GM23248 (cell line): Measurements from ENCODE around the gene FAM118B. TPM values are rescaled to one million over a fixed set of nuclear protein-coding genes. Genes with fewer than 3 reads are reported as not detected.
A peak's percentile ranks its signal among the peaks of the same experiment; 100 is the strongest.

Experiments used
- DNase-seq: peaks from one replicate; pipeline ENCODE4 v3.0.0-alpha.2; 2015
- H2AFZ ChIP-seq: fragments of 200-600 bp; sonication (generic); 2 replicates; pipeline ENCODE4 v1.6.1; 2016; ENCODE audit warnings: antibody characterized with exemption
- H3F3A ChIP-seq: fragments of 200-600 bp; sonication (generic); 2 replicates; pipeline ENCODE4 v1.6.1; 2016; ENCODE audit warnings: mild to moderate bottlenecking, antibody characterized with exemption, mixed run types; ENCODE audit not compliant: insufficient read depth
- H3K27ac ChIP-seq: fragments of 200-600 bp; sonication (generic); 2 replicates; pipeline ENCODE4 v1.5.1; 2016; ENCODE audit warnings: mild to moderate bottlenecking
- H3K27me3 ChIP-seq: fragments of 200-600 bp; sonication (generic); replicated peaks from 2 replicates; pipeline ENCODE4 v1.6.1; 2016; ENCODE audit warnings: mild to moderate bottlenecking; ENCODE audit not compliant: insufficient read depth
- H3K36me3 ChIP-seq: fragments of 200-600 bp; sonication (generic); 2 replicates; pipeline ENCODE4 v1.6.1; 2016; ENCODE audit warnings: low read depth, mild to moderate bottlenecking
- H3K4me1 ChIP-seq: fragments of 200-600 bp; sonication (generic); 2 replicates; pipeline ENCODE4 v1.6.1; 2016; ENCODE audit warnings: mild to moderate bottlenecking; ENCODE audit not compliant: insufficient read depth
- H3K4me2 ChIP-seq: fragments of 200-600 bp; sonication (generic); one replicate; pipeline ENCODE4 v1.6.1; 2016; ENCODE audit warnings: mild to moderate bottlenecking; ENCODE audit not compliant: unreplicated experiment
- H3K4me3 ChIP-seq: fragments of 200-600 bp; sonication (generic); 2 replicates; pipeline ENCODE4 v1.5.1; 2016; ENCODE audit warnings: mild to moderate bottlenecking
- H3K79me2 ChIP-seq: fragments of 200-600 bp; sonication (generic); 2 replicates; pipeline ENCODE4 v1.6.1; 2016; ENCODE audit warnings: mild to moderate bottlenecking; ENCODE audit not compliant: insufficient read depth
- H3K9ac ChIP-seq: fragments of 200-600 bp; sonication (generic); 2 replicates; pipeline ENCODE4 v1.6.1; 2016; ENCODE audit warnings: mild to moderate bottlenecking
- H3K9me2 ChIP-seq: fragments of 200-600 bp; sonication (generic); 2 replicates; pipeline ENCODE4 v1.6.1; 2016; ENCODE audit warnings: mixed run types, mild to moderate bottlenecking, moderate library complexity; ENCODE audit not compliant: insufficient read depth
- H3K9me3 ChIP-seq: fragments of 200-600 bp; sonication (generic); one replicate; pipeline ENCODE4 v1.6.1; 2017; ENCODE audit warnings: low read depth
- H4K20me1 ChIP-seq: fragments of 200-600 bp; sonication (generic); 2 replicates; pipeline ENCODE4 v1.6.0; 2016; ENCODE audit not compliant: insufficient read depth
- EZH2 ChIP-seq: fragments of 200-600 bp; sonication (generic); IDR thresholded peaks from 2 replicates; pipeline ENCODE4 v1.6.1; 2018; ENCODE audit warnings: antibody characterized with exemption, mild to moderate bottlenecking; ENCODE audit not compliant: insufficient read depth, poor library complexity, severe bottlenecking
- EZH2phosphoT487 ChIP-seq: fragments of 200-600 bp; sonication (generic); IDR thresholded peaks from 2 replicates; pipeline ENCODE4 v1.6.1; 2018; ENCODE audit warnings: antibody characterized with exemption, moderate library complexity, mild to moderate bottlenecking, low read depth; ENCODE audit not compliant: insufficient read depth
- WGBS, 2 experiments: methylation state at CpG; one replicate each; pipeline ENCODE4 v1.1.6; 2015 to 2017; ENCODE audit warnings: low lambda C conversion rate in 2 of 2, low coverage in 1 of 2; ENCODE audit errors: missing lambda C conversion rate in 2 of 2; 5-methylcytosine and 5-hydroxymethylcytosine counted together
- in situ Hi-C: fragments of 300-500 bp; cut with MboI; formaldehyde crosslinking; loops from 2 replicates; pipeline ENCODE4 v1.15.0; 2020
- polyA plus RNA-seq: library from polyadenylated mRNA; unstranded; fragments of >200 nt; fragmentation: Nextera tagmentation; extraction: Ambion mirVana; gene quantifications from 2 replicates; pipeline ENCODE4 v1.2.1, GENCODE V29; 2016
- total RNA-seq: library from RNA; depleted of rRNA; stranded (reverse); fragments of >200 nt; shearing (Covaris generic); gene quantifications from 2 replicates; pipeline ENCODE4 v1.2.3, GENCODE V29; 2014

Gene FAM118B
- total and polyA plus RNA-seq, 2 experiments from 2014 or later = 23.1 to 30.5 TPM

DNA sequence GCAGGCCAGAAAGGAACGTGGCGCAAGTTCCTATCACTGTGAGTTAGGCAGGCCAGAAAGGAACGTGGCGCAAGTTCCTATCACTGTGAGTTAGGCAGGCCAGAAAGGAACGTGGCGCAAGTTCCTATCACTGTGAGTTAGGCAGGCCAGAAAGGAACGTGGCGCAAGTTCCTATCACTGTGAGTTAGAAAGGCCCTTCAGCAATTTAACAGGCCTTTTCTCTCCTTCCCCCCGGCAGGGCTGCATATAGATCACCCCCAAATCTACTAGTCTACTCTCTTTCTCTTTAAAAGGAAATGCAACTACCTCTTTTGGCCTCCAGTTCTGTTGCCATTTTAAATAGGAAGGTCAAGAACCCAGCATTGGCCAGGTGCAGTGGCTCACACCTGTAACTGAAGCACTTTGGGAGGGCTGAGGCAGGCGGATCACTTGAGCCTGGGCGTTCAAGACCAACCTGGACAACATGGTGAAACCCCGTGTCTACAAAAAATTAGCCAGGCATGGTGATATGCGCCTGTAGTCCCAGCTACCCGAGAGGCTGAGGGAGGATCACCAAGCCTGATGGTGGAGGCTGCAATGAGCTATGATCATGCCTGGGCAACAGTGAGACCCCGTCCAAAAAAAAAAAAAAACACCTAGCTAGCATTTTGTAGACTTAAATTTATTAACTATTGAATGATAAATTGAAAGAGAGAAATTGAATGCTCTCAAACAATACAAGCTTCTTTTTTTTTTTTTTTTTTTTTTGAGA, 14.9 kb downstream of the FAM118B start:
- DNase-seq = no peak
- peaks cover 66% of the 10 kb centered on the region for H3K79me2 ChIP-seq
- in situ Hi-C loops = no loop called here

DNA sequence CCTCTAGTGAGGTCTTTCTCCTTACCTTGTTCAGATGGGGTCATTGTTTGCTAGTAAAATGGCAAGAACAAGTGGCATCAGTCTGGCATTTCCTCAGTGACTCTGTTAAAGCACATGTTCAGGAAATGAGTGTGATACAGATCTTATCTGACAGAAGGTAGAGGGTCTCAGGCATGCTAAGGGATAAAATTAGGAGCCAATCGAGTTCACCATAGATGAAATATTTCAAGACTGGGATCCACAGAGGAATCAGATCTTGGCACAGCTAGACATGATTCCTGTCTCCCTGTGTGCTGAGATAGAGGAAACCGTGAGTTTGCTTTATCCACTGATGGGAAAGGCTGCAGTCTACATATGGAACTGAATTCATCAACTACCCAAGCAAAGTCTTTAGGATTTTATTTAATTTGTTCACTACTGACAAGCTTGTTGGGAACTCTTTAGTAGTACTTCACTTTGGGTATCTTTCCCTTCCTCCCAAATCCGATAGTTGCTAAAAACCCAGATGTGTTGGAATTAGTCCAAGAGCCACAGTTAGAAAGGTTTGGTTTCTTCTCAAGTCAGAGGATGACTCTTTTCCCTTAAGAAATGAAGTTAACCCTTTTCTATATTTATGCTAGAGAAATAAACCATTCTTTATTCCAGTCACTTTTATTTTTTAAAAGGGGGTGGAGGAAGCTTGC, 18.4 kb downstream of the FAM118B start:
- Histone ChIP-seq H2AFZ (no peak overlapping the region), H4K20me1 (no peaks in the 10 kb centered on the region), H3K27me3 (no peaks in the 10 kb centered on the region), H3K4me2 (no peak overlapping the region), H3K9ac (no peak overlapping the region), H3K4me3 (no peak overlapping the region), H3K36me3 (no peaks in the 10 kb centered on the region), H3K79me2 (peaks cover 41% of the 10 kb centered on the region), H3K9me3 (no peaks in the 10 kb centered on the region), H3K9me2 (no peaks in the 10 kb centered on the region), H3K27ac (no peak overlapping the region), H3F3A (0 out of 2 replicates have a peak, but pooled peaks cover 5% of the 10 kb centered on the region), H3K4me1 (no peaks in the 10 kb centered on the region)
- TF ChIP-seq EZH2 (no peak), EZH2phosphoT487 (no peak)
- WGBS, 2 experiments = 41 to 47% methylated on average over 3 of the region's 3 CpGs
- in situ Hi-C loops = no loop called here
- peak; percentile 12 for DNase-seq

More for the DNA sequence above, 14.9 kb downstream of the FAM118B start:
- H4K20me1 ChIP-seq = no peaks in the 10 kb centered on the region
- TF ChIP-seq EZH2 (no peak), EZH2phosphoT487 (no peak)
- WGBS, 2 experiments = 86 to 93% methylated on average over 7 to 11 of the region's 15 CpGs
- H3K9me2 ChIP-seq = no peaks in the 10 kb centered on the region
- H2AFZ ChIP-seq = no peak overlapping the region
- no peaks in the 10 kb centered on the region for H3K27me3 ChIP-seq
- H3K4me3 ChIP-seq = no peak overlapping the region
- no peaks in the 10 kb centered on the region for H3K9me3 ChIP-seq
- no peak overlapping the region for H3K4me2 ChIP-seq
- no peaks in the 10 kb centered on the region for H3K4me1 ChIP-seq
- no peak overlapping the region for H3K9ac ChIP-seq
- H3K36me3 ChIP-seq = no peaks in the 10 kb centered on the region
- no peak overlapping the region for H3K27ac ChIP-seq
- no peaks in the 10 kb centered on the region for H3F3A ChIP-seq

DNA sequence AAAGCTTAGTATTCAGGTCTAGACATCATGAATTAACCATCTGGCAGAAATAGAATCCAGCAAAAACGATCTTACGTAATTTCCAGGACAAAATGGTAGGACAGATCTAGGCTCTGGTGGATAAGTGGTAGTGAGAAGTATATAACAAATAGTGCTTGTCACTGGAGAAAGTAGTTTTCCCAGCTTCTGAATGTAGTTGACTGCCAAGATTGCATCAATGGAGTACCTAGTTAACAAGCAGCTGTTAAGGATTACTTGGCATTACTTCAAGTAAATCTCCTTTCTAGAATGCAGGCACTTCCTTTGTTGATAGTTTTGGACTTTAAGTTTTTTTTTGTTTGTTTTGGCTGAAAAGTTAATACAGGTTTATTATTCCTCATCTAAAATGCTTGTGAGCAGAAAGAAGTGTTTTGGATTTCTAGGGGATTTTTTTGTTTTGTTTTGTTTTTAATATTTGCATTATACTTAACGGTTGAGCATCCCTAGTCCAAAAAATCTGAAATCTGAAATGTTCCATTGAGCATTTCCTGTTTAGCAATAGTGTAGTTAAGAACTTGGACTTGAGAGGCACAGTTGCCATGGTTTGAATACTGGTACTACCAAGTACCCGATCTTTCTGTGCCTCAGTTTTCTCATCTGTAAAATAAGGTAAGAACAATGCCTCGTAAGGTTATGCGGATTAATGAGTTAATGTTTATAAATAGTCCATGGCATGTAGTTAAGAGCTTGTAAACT, 20.3 kb downstream of the FAM118B start:
- Histone ChIP-seq H3K36me3 (no peaks in the 10 kb centered on the region), H3K9me2 (no peaks in the 10 kb centered on the region), H3K9me3 (no peaks in the 10 kb centered on the region), H4K20me1 (no peaks in the 10 kb centered on the region), H3F3A (0 out of 2 replicates have a peak, but pooled peaks cover 5% of the 10 kb centered on the region), H3K4me1 (no peaks in the 10 kb centered on the region), H2AFZ (no peak overlapping the region), H3K27me3 (no peaks in the 10 kb centered on the region), H3K4me2 (no peak overlapping the region), H3K9ac (no peak overlapping the region), H3K79me2 (peaks cover 27% of the 10 kb centered on the region), H3K27ac (no peak overlapping the region), H3K4me3 (no peak overlapping the region)
- 86 to 90% methylated on average over 6 of the region's 6 CpGs for whole genome bisulfite sequencing, 2 experiments
- no peak for TF ChIP-seq EZH2phosphoT487
- TF ChIP-seq EZH2 = no peak
- DNase-seq = no peak
- in situ Hi-C loops = no loop called here

DNA sequence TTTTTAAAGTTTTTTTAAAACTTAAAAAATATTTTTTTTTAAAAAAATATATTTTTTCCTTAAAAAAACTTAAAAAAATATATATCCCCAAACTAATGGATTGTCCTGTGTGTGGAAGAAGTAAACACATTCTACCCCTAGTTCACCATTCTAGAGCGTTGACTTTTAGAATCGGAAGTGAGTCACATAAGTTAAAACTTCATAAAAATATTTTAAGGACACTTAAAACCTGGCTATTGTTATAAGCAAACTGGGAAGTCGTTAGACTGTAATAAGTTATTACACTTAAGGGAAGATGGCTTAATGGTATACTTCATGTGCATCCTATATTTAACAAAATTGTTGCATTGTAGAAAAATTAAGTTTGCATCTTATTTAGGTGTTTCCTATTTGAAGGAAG, 21.1 kb downstream of the FAM118B start:
- Histone ChIP-seq H3K9me2 (no peaks in the 10 kb centered on the region), H2AFZ (no peak overlapping the region), H3K27ac (no peak overlapping the region), H3K27me3 (no peaks in the 10 kb centered on the region), H4K20me1 (no peaks in the 10 kb centered on the region), H3K4me1 (no peaks in the 10 kb centered on the region), H3K9me3 (no peaks in the 10 kb centered on the region), H3K9ac (no peak overlapping the region), H3F3A (0 out of 2 replicates have a peak, but pooled peaks cover 5% of the 10 kb centered on the region), H3K79me2 (peaks cover 19% of the 10 kb centered on the region), H3K4me2 (no peak overlapping the region), H3K36me3 (no peaks in the 10 kb centered on the region), H3K4me3 (no peak overlapping the region)
- in situ Hi-C loops = no loop called here
- TF ChIP-seq EZH2 (no peak), EZH2phosphoT487 (no peak)
- DNase-seq = no peak
- 94 to 97% methylated on average over 3 of the region's 3 CpGs for WGBS, 2 experiments
